Right kidney (tissue), 1 donor: Measurements from ENCODE around the gene CDKN2B-AS1.
A peak's percentile ranks its signal among the peaks of the same experiment; 100 is the strongest.

Experiments used
- DNase-seq: peaks from one replicate; pipeline ENCODE4 v3.0.0-alpha.2; 2016

Gene CDKN2B-AS1

DNA sequence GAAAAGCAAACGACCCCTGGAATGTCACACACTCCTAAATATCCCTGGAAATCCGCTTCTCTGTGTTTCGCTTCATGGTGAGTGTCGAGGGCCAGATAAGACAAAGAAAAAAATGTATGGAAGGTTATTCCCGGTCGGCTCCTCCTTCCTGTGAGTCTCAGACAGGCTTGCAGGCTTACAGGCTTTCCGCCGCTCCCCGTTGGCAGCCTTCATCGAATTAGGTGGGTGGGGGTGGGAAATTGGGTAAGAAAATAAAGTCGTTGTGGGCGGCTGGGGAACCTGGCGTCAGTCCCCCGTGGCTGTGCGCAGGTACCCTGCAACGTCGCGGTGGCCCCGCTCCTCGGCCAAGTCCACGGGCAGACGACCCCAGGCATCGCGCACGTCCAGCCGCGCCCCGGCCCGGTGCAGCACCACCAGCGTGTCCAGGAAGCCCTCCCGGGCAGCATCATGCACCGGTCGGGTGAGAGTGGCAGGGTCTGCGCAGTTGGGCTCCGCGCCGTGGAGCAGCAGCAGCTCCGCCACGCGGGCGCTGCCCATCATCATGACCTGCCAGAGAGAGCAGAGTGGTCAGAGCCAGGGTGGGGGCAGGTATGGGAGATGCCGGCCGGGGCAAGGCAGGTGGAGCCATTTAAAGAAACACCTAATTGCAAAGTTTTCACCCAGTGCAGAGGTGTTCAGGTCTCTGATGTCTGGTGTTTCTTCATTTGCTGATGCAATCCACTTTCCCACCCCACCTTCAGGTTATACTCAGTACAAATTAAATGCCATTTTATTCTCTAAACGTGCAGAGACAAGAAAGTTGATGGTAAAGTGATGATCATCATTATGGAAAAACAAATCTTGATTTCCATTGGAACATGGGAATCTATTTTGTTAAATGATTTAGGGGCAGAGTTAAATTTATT, 11.4 kb downstream of the CDKN2B-AS1 start:
- DNase-seq, result peak; percentile 34

DNA sequence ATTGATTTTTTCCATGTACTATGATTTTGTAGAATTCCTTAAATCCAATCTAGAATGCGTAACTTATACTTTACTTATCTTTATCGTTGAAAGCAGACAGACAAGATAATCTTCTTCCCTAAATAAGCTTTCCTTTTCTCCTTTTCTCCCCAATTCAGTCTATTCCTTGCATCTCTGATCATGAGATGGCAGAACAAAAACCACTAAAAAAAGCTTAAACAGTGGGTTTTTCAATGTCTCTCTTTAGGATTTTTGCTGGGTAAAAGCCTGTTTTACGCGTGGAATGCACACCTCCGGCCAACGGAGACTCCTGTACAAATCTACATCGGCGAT, 13.8 kb downstream of the CDKN2B-AS1 start:
- no peak for DNase-seq

DNA sequence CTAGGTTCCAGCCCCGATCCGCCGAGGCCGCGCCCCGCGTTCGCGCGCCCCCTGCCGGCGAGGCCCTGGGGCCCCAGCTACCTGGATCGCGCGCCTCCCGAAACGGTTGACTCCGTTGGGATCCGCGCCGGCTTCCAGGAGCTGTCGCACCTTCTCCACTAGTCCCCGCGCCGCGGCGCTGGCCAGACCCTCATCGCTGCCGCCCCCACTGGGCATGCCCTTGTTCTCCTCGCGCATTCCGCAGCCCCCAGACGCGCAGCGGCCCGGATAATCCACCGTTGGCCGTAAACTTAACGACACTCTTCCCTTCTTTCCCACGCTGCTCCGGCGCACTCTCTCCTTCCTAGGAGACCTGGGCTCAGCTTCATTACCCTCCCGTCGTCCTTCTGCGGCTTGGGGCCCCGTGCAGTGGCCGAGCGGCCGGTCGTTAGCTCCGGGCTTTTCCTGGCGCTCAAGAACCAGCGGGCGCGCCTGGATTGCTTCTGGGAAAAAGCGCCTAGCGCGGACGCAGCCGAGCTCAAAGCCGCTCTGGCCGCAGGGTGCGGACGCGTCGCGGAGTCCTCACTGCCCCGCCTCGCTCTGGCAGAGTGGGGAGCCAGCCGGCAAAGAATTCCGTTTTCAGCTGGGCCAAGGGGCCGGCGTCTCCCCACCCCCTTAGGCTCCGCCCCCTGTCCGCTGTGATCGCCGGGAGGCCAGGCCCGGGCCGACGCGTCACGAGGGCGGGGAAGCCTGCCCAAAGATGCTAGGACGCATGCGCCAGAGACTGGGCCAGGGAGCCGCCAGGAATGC, 14.3 kb downstream of the CDKN2B-AS1 start, which contains the start of gene CDKN2B:
Gene CDKN2B, minus strand, starts transcription at position 589 of the 789 bp plus-strand sequence. Its CDS starts 352 bp downstream, at position 237.
- peak; percentile 89 for DNase-seq

DNA sequence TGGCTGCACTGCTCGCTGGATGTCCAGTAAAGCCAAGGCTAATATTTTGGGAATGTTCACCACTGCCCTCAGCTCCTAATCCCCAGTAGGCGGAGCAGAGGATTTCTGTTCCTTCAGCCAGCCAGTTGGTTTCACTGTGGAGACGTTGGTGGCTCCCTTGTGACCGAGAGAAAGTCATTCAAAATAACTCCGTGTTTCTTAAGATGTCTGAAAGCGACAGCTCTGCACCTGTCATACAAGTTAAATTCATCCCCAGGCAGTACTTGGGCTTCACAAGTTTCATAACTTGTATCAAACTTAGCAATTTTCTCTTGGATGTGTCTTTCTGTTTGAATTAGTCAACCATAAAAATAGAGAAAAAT, 14.9 kb downstream of the CDKN2B-AS1 start:
- no peak for DNase-seq

DNA sequence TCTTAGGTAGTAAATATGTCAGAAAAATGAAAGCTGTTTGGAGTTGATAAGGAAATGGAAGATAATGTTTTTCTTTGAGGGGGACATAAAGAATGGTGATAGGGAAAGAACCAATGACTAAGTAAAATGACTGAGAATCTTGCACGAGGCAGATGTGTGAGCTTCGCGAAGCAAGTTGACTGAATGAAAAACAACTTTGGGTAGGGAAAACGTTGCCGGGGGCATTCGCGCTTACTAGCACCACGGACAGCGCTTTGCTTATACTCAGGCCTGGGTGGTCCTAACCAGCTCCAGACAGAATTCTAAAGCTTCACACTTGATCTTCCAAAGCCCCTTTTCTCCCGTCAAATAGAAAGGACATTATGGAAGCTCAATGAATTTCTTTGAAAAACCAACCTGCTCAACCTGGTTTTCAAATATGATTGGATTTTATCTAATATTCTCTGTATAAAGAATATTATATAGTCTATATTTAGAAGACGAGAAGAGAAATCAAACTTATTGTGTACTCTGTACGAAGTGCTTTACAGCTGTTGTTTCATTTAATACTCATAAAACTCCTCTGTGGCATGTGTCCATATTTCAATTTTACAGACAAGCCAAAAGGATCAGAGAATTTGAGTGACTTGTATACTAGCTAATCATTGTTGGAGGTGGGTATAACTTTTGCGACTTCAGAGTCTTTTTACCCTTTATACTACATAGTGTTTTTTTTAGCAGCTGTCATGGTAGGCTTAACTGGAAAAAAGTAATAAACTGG, 16.5 kb downstream of the CDKN2B-AS1 start:
- DNase-seq, result no peak

DNA sequence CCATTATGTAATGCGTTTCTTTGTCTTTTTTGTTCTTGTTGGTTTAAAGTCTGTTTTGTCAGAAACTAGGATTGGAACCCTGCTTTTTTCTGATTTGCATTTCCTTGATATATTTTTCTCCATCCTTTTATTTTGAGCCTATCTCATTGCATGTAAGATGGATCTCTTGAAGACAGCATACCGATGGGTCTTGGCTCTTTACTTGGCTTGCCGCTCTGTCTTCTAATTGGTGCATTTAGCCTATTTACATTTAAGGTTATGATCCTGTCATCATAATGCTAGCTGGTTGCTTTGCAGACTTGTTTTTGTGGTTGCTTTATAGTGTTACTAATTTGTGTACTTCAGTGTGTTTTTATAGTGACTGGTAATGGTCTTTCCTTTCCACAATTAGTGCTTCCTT, 27.8 kb downstream of the CDKN2B-AS1 start:
- no peak for DNase-seq

DNA sequence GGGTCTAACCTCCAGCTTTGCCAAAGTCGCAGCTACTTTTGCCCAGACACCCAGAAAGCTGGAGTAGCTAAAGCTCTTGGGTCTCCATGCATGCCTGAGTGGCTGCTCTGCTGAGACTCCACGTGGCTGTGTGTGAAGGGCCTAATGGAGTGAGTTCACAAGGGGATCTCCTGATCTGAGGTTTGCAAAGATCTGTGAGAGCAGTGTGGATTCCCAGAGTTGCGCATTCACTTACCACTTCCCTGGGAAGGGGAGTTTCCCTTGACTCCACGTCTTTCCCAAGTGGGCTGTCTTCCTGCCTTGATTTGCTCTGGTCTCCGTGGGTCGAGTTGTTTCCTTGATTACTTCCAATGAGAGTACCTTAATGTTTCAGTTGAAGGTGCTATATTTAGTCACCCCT, 32.1 kb downstream of the CDKN2B-AS1 start:
- no peak for DNase-seq

DNA sequence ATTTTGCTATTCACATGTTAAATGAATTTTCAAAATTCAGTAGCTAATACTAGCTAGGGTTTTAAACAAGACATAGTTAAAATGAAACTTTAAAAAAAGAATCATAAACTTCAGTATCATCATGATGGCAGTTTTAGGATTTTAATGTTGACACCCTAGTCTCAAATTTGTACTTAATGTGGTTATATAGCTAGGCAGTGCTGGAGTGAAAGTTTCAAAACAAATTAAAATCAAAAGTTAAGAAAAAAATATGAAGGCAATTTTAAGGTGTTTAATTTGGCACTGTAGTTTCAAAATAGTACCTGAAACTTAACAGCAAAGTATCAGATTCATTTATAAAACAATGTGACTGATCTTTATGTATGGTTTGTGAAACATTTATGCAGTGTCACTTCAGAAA, 33.8 kb downstream of the CDKN2B-AS1 start:
- no peak for DNase-seq

DNA sequence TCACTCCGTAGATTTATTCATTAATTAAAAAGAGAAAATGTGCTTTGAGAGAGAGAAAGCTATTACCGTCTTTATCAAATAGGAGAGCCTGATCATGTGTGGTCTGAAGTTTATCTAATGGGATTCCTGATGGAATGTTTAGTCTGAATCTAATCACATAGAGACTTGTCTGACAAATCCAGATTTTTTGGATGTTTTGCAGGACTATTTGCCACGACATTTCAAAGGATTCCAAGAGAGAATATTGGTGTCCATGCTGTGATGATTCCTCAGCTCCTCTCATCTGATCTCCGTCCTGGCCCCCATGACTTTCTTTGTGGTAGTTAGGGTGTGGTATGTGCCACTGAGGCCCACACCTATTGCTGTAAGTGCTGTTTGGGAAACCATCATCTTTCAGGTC, 34.6 kb downstream of the CDKN2B-AS1 start:
- no peak for DNase-seq

DNA sequence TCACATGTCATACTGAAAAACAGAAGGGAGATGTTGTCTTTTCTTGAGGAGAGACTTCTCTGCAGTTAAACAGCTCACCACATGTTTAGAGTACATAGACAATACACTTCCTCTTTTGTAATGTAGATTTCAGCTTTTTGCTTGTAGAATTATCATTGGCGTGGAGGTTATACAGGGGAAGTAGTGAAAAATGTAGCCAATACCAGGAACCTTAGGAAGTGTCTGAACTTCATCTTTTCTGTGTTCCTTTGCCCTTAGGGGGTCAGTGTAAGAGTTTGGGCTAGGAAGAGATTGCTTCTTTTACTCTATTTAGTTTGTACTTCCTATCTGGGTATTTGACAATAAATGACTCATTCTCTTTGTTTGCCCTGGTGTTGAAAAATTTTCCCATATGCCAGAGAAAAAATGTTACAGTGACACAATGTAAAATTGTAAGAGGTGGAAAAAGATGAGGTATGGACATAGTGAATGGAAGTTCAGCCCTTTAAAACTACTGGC, 35.6 kb downstream of the CDKN2B-AS1 start:
- DNase-seq, result no peak

DNA sequence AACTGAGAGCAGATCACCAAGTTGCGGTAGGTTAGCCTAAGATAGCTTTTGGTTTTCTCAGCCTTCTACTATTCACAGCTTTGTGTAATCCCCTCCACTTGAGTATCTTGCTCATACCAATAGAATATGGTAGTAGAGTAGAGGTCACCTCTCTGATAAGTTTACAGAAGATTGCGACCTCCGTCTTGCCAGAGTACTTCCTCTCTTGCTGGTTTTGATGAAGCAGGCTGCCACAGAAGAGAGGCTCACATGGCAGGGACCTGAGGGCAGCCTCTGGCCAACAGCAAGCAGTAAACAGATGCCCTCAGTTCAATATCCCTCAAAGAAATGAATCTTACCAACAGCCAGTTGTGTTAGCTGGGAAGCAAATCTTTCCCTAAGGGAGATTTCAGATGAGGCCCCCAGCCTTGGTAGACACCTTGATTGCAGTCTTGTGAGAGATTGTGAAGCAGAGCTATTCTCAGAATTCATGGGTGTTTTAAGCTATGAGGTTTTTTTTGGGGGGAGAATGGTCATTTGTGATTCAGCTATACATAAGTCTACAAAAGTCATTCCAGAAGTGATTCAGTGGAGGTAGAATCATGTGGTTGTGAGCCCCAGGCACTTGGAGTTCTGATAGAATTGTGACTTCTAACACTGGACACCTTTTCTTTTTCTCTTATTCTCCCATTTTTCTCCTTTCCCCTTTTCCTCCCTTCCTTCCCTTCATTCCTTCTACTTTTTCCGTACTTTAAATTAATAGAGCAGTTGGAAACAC, 37.2 kb downstream of the CDKN2B-AS1 start:
- DNase-seq, result no peak

DNA sequence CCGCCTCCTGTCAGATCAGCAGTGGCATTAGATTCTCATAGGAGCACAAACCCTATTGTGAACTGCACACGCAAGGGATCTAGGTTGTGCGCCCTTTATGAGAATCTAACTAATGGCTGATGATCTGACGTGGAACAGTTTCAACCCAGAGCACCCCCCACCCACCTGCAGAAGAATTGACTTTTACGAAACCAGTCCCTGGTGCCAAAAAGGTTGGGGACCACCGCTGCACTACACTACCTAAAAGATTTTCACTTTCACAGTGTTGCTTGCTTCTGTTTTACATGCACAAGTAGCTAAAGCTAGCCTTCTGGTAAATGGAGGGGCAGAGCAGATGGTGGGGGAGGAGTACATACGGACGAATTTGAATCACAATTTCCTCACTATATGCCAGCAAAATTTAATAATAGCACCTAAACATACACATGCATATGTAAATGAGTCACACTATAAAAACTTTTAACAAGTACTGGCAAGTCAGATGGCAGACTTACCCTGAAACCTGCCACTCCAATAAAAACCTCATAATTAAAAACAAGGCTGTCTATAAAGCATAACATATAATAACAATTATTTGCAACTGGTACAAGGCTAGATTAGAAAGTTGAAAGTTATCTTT, 38.5 kb downstream of the CDKN2B-AS1 start:
- no peak for DNase-seq

DNA sequence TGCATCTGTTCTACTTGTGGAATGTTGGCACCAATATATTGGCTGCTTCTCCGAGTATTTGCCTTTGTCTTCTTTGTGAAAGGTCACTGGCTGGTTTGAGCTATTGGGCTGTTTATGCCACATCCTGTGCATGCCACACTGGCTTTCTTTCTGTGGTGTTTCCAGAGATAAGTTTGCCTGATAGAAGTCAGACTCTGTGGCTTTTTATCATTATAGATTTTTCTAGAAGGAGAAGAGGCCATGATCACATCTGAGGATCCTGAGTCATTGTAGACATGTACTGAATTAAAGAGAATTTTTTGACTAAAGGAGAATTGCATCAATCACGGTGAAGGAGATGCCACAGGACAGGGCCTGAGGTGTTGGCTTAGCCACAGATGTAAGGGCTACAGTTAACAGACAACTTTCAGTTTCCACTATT, 41.0 kb downstream of the CDKN2B-AS1 start:
- DNase-seq, result no peak

DNA sequence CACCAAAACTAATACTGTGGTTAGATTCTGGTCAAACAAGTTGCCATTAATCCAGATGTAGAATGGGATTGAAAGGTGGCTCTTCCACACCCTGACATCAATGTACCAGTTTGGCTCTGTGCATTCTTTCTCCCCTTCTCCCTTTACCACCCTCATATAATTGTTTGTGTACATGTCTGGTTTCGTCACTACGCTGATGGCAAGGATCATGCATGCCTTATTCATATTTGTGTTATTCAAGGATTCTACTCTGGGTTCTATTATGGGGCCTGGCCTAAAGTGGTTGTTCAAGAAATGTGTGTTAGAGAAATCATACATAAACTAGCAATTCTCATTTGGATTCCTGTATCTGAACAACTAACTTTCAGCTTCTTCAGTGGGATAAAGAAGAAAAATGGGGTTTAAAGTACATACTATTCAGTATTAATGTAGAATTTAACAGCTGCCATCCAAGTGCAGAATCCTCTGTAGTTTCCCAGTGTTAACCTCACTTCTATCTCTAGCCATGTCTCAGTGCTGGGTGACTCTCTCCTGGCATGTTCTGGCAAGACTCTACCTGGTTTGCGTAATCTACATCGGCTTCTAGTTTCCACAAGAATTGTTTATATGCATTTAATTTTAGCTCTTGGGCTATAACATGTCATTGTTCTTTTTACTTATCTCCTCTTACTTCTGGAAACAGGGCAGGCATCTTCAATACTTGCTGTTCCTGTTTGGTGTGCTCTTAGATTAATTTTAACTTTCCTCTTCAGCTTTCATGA, 42.5 kb downstream of the CDKN2B-AS1 start:
- no peak for DNase-seq

DNA sequence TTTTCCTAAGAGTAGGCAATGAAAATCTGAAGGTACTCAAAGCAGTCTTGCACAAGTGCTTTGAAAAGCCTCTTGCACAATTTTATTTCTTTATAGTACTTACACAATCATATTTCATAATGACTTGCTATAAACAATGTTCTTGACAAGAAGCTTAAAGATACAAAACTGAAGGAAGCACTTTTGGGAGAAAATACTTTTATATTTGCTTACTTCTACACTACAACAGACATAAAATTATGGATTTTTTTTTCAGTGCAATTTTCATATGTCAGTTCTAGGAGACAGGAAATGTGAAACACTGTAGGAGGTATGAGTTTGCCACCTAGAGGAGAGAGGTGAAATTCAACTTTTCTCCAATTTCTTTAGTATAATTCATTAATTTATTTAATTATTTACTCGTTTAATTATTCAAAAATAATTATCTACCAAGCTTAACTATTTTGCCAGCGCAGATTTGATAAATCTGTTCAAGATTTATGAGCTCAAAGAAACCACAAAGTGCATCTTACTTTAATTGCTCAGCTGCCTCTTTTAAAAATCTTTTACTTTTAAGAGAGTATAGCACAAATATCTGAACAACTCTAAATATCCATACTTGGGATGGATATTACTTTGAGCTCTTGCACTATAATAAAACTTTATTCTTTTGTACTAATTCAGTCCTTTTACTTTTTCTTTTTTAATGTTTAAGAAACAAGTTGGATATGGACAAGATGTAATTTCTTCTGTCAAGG, 43.5 kb downstream of the CDKN2B-AS1 start:
- DNase-seq, result no peak

DNA sequence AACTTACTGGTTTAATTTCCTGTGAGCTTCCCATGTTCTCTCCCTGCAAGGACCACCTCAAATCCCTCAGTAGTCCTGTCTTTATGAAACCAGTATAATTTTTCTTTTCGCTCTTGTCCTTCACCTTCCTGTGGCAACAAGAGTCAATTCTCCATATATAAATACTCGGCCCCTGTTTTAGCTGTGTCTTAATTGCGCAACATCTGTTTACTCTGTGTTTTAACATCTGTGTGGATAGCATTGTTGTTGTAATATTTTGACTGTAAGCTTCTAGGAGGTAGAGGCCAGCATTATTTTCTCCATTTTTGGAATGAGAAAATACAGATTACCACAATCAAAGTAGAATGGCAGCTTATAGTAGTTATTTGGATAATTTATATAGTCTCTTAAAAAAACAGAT, 44.7 kb downstream of the CDKN2B-AS1 start:
- no peak for DNase-seq

DNA sequence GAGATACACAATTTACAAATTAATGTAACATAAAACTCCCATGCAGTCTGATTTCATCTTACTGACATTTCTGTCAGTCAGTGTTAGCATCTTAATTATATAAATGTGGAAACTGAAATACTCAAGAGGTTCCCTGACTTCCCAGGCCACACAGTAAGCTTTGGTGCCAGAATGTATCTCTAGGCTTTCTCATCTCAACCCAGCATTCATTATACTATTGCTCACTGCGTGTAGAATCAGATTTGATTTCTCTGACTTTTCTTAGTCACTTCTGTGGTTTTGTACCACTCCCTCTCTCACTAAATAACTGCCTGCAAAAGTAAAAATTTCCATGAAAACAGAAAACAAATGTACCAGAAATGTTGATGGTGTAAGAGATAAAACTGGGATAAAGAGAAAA, 46.2 kb downstream of the CDKN2B-AS1 start:
- DNase-seq, result no peak

DNA sequence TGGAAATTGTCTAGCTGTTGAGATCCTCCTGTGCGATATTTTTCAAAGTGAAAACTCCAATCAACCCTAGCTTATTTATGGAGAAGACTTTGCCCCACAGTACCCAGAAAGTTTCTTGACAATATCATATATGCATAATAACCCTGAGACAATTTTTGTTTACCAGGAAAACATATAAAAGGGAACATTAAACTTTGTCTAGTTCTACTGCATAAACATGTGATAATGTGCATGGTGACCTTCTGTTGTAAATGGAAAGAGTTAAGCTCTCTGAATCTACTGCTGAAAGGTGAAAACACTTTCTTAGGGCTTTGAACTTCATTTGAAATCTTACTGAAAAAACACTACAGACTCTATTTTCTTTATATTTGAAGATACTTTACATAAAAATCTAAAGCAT, 46.8 kb downstream of the CDKN2B-AS1 start:
- no peak for DNase-seq

DNA sequence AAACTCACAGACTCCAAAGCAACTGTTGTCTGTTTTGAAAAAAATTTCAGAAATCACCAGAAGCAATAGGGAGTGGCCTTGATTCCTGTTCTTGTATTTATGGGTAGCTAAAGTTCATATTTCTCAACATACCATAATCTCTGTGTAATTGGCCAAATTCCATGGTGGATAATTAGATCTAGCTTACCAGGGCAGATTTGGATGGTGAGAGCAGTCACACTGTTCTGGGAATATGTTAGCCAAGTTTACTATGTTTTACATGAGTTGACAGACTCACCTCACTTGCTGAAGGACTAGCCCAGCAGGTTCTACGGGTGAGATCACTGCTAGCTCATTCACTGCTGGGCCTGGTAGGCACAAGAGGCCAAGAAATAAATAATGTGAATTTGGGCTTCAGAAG, 47.2 kb downstream of the CDKN2B-AS1 start:
- DNase-seq, result no peak

DNA sequence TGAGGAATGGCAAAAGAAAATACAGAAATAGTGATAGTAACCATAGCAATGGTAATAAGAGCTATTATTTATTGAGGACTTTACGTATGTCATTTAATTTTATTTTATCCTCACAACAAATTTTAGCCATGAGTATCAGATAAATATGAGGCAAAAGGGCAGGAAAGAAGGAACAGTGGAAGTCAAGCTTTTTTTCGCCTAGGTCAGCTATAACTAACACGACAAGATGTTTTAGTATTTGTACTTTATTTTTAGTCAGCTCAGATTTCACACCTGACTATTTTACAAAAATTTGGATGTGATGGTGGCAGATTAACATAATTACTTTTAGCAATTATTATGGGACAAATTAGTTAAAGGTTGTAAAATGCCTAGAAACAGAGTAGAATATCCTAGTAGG, 49.3 kb downstream of the CDKN2B-AS1 start:
- DNase-seq, result no peak
